HFF-Myc (cell line): ENCODE measurements around the gene OPRL1.

Experiments
- DNase-seq: peaks from one replicate; pipeline ENCODE4 v3.0.0-alpha.2; 2011; ENCODE audit warnings: low read depth; ENCODE audit errors: extremely low read depth
- H3K4me3 ChIP-seq: replicated peaks from 2 replicates; pipeline ENCODE4 v1.5.1; 2011; ENCODE audit warnings: low read depth, mild to moderate bottlenecking, control low read depth, low read length
- CTCF ChIP-seq: IDR thresholded peaks from 2 replicates; pipeline ENCODE4 v1.5.1; 2012; ENCODE audit warnings: mild to moderate bottlenecking, low read depth, low read length, control low read depth; ENCODE audit errors: missing control alignments

Gene OPRL1

GRCh38 chr20:64110411-64111068 lies 30.7 kb downstream of the OPRL1 start:
- DNase-seq = no peak
- no peak overlapping the region for H3K4me3 ChIP-seq
- TF ChIP-seq CTCF = no peak

- no peak for DNase-seq
- TF ChIP-seq CTCF = no peak
- H3K4me3 ChIP-seq = no peak overlapping the region
Measured at GRCh38 chr20:64111841-64112641, 32.2 kb downstream of the OPRL1 start.

GRCh38 chr20:64112691-64113443 lies 33.0 kb downstream of the OPRL1 start:
- no peak for DNase-seq
- H3K4me3 ChIP-seq = no peak overlapping the region
- no peak for TF ChIP-seq CTCF

GRCh38 chr20:64113444-64113775 lies 33.5 kb downstream of the OPRL1 start:
- no peak overlapping the region for H3K4me3 ChIP-seq
- DNase-seq = no peak
- TF ChIP-seq CTCF = no peak

- H3K4me3 ChIP-seq = no peak overlapping the region
- DNase-seq = no peak
- TF ChIP-seq CTCF = no peak
Measured at GRCh38 chr20:64113796-64114355, 34.0 kb downstream of the OPRL1 start.

GRCh38 chr20:64114356-64114971 lies 34.6 kb downstream of the OPRL1 start:
- TF ChIP-seq CTCF = no peak
- no peak for DNase-seq
- H3K4me3 ChIP-seq = no peak overlapping the region
